ENCODE results near the gene ACOT7.
"Not testable (repeated sequence)": the region's sequence is repeated elsewhere in the genome, so short reads cannot be mapped to it uniquely, and the experiment has no call there.

The ACOT7 gene

GRCh38 chr1:6219641-6220040, 173.9 kb downstream of the ACOT7 start:
- not testable (repeated sequence) for DNase-seq

DNA sequence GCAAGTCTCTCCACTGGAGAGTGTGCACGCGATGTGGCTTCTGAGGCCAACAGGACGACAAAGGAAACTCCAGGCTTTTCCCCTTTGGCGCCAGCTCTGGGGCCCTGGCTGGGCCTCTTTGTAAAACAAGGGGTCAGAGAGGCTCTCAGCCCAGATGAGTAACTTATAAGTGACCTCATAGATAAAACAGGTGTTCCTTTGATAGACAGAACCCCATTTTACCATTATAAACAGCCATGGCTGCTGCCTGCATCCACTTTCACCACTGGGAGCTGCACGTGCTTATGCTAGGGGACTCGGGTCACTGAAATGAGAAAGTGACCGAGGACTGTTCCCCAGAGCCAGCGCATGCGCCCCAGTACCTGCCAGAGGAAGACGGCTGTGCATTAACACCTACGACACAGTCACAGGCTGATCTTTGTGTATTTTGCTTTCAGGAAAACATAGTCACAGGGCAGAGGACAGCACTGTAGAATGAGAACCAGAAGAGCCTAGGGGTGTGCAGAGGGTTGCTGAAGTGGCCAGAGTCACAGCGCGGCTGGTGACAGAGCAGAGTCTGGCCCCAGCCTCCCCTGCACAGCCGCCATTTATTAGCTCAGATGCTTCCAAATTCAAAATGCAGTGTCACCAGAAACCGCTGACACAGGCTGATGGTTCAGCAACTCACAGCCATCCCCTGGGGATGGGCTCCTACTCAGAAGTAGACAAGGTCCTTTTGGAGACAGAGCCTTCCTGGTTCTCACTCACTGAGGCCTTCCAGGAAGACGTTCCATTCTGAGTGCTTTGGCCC, 175.0 kb downstream of the ACOT7 start:
- DNase-seq = no peak
